Measurements from ENCODE around the gene ACER3.
"Not testable (repeated sequence)": the region's sequence is repeated elsewhere in the genome, so short reads cannot be mapped to it uniquely, and the experiment has no call there.

Gene ACER3

DNA sequence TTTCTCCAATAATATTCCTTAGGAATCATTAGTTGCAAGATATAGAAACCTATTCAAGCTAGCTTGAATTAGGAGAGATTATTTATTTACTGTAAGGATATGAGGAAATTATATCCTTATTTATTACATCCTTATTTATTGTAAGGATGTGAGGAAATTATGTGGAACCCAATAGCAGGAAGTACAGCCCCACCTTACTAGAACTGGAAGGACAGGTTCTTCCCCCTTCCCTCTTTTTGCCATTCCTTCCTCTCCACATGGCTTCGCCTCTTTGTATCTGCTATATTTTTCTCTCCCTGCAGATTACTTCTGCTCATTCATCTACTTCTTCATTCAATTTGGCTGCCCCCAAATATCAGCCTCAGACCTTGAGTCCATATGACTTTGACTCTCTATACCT is 124.0 kb downstream of the ACER3 start:
- Mint-ChIP-seq H3K4me1 (ENCODE audit: low read depth) (peaks cover 5% of the 10 kb centered on the region), H3K27me3 (no peaks in the 10 kb centered on the region), H3K9me3 (no peaks in the 10 kb centered on the region), H3K36me3 (ENCODE audit: low read depth) (peaks cover 58% of the 10 kb centered on the region), H3K4me3 (no peak overlapping the region), H3K27ac (no peak overlapping the region)
- intact Hi-C loops (cut with micrococcal nuclease) = no loop called here

DNA sequence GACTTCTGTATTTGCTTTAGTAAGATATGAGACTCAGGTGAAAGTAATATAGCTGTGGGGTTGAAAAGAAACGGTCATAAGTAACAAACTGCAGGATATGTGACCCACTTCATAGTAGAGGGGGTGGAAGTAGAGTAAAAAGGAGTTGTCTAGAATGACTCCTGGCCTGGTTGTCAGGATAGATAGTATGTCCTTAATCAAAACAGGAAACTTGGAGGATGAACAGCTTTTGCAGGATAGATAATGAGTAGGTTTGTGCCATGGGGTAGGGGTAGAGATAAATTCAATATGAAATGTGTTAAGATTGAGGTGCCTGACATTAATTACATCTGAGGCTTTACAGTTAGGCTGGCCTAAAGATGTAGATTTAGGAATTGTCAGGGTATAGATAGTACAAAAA is 126.5 kb downstream of the ACER3 start:
- Mint-ChIP-seq H3K27me3 (no peaks in the 10 kb centered on the region), H3K36me3 (ENCODE audit: low read depth) (peaks cover 76% of the 10 kb centered on the region), H3K27ac (no peak overlapping the region), H3K4me3 (no peak overlapping the region), H3K9me3 (no peaks in the 10 kb centered on the region), H3K4me1 (ENCODE audit: low read depth) (peaks cover 5% of the 10 kb centered on the region)
- intact Hi-C loops (cut with micrococcal nuclease) = no loop called here

DNA sequence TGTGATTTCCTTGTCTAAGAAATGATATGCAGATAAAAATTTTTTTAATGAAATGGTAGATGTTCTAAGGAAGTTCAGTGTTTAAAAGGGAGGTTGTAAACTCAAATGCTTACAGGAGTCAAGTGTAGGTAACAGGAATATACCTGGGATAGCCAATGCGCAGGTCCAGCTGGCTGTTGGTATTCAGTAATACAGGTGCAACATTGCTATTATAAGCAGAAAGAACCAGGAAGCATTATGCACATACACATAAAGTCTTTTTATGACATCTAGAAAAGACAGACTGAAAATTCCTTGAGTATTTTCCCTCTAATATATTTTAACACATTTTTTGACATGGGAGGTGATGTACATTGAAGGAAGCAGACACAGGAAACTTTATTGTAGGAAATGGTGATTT is 129.9 kb downstream of the ACER3 start:
- Mint-ChIP-seq H3K4me1 (ENCODE audit: low read depth) (peaks cover 5% of the 10 kb centered on the region), H3K36me3 (ENCODE audit: low read depth) (peaks cover 79% of the 10 kb centered on the region), H3K4me3 (no peak overlapping the region), H3K27ac (no peak overlapping the region), H3K27me3 (no peaks in the 10 kb centered on the region), H3K9me3 (no peaks in the 10 kb centered on the region)
- intact Hi-C loops (cut with micrococcal nuclease) = no loop called here

DNA sequence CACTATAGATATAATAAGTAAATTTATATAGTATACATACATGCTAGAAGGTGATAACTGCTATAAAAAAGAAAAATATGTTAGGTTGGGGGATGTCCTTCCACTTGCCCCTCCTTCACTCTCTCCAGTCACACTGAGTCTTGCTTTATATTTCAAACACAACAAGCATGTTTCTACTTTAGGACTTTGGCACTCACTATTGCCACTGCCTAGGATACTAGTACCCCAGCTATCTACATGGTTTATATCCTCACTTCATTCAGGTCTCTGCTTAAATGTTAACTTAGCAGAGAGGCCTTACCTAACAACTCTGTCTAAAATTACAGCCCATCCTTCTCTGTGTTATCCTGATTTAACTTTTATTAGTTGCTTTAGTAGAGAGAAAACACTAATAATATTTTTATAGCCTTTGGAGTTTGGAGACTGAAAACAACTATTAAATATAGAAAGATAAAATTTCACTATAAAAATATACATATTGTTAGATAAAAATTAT is 134.4 kb downstream of the ACER3 start:
- H3K9me3 Mint-ChIP-seq = no peaks in the 10 kb centered on the region
- H3K4me1 Mint-ChIP-seq (ENCODE audit: low read depth) = no peaks in the 10 kb centered on the region
- no peak overlapping the region for H3K4me3 Mint-ChIP-seq
- no peak overlapping the region for H3K27ac Mint-ChIP-seq
- H3K36me3 Mint-ChIP-seq (ENCODE audit: low read depth) = peaks cover 71% of the 10 kb centered on the region
- intact Hi-C loops (cut with micrococcal nuclease) = no loop called here
- no peaks in the 10 kb centered on the region for H3K27me3 Mint-ChIP-seq

DNA sequence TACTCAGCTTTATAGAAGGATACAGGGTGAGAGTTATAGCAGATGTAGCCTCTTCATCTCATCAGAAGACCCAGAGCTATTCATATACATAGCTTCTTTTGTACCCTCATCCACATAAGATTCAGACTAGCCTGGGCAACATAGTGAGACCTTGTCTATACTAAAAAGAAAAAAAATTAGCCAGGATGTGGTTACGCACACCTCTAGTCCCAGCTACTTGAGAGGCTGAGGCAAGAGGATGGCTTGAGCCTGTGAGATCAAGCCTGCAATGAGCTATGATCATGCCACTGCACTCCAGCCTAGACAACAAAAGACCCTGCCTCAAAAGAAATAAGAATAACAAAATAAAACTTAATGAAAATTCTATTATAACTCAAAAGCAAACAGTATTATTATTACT is 136.8 kb downstream of the ACER3 start:
- no peaks in the 10 kb centered on the region for H3K9me3 Mint-ChIP-seq
- H3K4me1 Mint-ChIP-seq (ENCODE audit: low read depth) = no peaks in the 10 kb centered on the region
- intact Hi-C loops (cut with micrococcal nuclease) = no loop called here
- peaks cover 72% of the 10 kb centered on the region for H3K36me3 Mint-ChIP-seq (ENCODE audit: low read depth)
- H3K27ac Mint-ChIP-seq = no peak overlapping the region
- H3K27me3 Mint-ChIP-seq = no peaks in the 10 kb centered on the region
- H3K4me3 Mint-ChIP-seq = no peak overlapping the region

DNA sequence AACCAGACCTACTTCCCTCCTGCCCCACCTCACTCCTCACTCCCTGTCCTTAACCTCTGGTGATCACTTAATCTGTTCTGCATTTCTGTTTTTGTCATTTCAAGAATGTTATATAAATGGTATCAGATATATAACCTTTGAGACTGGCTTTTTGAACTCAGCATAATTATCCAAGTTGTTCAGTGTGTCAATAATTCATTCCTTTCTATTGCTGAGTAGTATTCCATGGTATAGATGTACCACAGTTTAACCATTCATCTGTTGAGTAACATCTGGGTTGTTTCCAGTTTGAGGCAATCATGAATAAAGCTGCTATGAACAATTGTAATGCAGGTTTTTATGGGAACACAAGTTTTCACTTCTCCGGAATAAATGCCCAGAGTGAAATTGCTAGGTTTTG is 138.9 kb downstream of the ACER3 start:
- Mint-ChIP-seq H3K4me3 (no peak overlapping the region), H3K9me3 (no peaks in the 10 kb centered on the region), H3K36me3 (ENCODE audit: low read depth) (peaks cover 74% of the 10 kb centered on the region), H3K27ac (no peak overlapping the region), H3K27me3 (no peaks in the 10 kb centered on the region), H3K4me1 (ENCODE audit: low read depth) (no peaks in the 10 kb centered on the region)
- intact Hi-C loops (cut with micrococcal nuclease) = no loop called here

DNA sequence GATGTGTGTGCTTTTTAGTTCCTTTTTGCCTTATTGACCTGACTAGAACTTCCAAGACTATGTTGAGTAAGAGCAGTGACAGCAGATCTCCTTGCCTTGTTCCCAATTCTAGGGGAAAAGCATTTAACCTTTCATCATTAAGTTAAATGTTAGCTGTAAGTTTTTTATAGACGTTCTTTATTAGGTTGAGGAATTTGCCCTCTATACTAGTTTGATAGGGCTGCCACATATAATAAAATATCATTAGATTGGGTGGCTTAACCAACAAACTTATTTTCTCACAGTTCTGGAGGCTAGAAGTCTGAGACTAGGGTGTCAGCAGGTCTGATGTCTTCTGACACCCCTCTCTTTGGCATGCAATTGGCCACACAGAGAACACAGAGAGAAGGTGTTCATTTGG is 140.9 kb downstream of the ACER3 start:
- H3K9me3 Mint-ChIP-seq = no peaks in the 10 kb centered on the region
- intact Hi-C loops (cut with micrococcal nuclease) = no loop called here
- no peak overlapping the region for H3K4me3 Mint-ChIP-seq
- no peaks in the 10 kb centered on the region for H3K4me1 Mint-ChIP-seq (ENCODE audit: low read depth)
- no peak overlapping the region for H3K27ac Mint-ChIP-seq
- peaks cover 75% of the 10 kb centered on the region for H3K36me3 Mint-ChIP-seq (ENCODE audit: low read depth)
- no peaks in the 10 kb centered on the region for H3K27me3 Mint-ChIP-seq

DNA sequence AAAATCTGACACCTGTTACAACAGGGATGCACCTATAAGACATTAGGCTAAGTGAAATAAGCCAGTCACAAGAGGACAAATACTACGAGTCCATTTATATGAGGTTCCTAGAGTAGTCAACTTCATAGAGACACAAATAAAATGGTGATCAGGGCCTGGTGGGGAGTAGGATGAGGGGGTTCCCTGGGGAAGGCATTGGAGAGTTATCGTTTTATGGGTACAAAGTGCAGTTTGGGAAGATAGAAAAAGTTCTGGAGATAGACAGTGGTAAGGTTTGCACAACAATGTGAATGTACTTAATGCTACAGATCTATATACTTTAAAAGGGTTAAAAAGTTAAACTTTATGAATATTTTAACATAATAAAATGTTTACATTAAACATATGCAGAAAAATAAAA is 142.1 kb downstream of the ACER3 start:
- H3K4me1 Mint-ChIP-seq (ENCODE audit: low read depth) = no peaks in the 10 kb centered on the region
- H3K27ac Mint-ChIP-seq = no peak overlapping the region
- peaks cover 78% of the 10 kb centered on the region for H3K36me3 Mint-ChIP-seq (ENCODE audit: low read depth)
- intact Hi-C loops (cut with micrococcal nuclease) = no loop called here
- no peaks in the 10 kb centered on the region for H3K27me3 Mint-ChIP-seq
- H3K4me3 Mint-ChIP-seq = no peak overlapping the region
- H3K9me3 Mint-ChIP-seq = no peaks in the 10 kb centered on the region

DNA sequence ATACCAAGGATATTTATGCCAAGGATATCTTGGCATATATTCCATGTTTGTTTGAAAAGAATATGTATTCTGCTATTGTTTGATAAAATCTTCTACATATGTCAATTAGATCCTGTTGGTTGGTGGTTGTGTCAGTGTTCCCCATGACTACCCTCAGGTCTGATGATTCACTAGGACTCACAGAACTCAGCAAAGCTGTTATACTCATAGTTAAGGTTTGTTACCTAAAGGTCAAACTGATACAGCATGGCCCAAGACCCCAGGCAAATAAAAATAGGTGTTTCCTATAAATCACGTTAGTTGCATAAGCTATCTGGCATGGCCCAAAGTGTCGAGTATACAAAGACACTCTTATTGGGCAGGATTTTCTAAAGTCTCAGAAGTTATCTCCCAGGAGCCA is 143.2 kb downstream of the ACER3 start:
- peaks cover 78% of the 10 kb centered on the region for H3K36me3 Mint-ChIP-seq (ENCODE audit: low read depth)
- H3K4me1 Mint-ChIP-seq (ENCODE audit: low read depth) = no peaks in the 10 kb centered on the region
- intact Hi-C loops (cut with micrococcal nuclease) = no loop called here
- no peaks in the 10 kb centered on the region for H3K27me3 Mint-ChIP-seq
- H3K4me3 Mint-ChIP-seq = no peak overlapping the region
- H3K9me3 Mint-ChIP-seq = no peaks in the 10 kb centered on the region
- H3K27ac Mint-ChIP-seq = no peak overlapping the region

DNA sequence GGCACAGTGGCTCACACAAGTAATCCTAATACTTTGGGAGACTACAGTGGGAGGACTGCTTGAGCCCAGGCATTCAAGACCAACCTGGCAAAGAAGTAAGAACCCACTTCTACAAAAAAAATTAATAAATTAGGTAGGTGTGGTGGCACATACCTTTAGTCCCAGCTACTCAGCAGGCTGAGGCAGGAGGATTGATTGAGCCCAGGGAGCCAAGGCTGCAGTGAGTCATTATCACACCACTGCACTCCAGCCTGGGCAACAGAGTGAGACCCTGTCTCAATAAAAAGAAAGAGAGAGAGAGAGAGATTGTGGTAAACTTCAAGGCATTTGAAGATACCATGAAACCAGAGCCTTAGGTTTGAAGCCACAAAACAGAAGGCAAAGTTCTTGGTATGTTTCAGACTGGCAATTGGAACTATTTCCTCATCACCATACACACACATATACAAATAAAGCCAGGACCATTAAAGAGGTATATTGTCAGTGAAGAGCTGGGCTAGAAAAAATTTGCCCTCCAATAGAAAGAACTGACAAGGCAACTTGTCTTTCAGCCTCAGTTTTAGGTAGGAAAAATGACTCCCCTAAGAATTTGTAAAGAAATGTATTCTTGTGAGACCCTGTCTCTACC is 148.9 kb downstream of the ACER3 start:
- Mint-ChIP-seq H3K27me3 (no peaks in the 10 kb centered on the region), H3K4me3 (no peak overlapping the region), H3K9me3 (no peaks in the 10 kb centered on the region), H3K36me3 (ENCODE audit: low read depth) (peaks cover 68% of the 10 kb centered on the region), H3K4me1 (ENCODE audit: low read depth) (no peaks in the 10 kb centered on the region), H3K27ac (no peak overlapping the region)
- intact Hi-C loops (cut with micrococcal nuclease) = no loop called here

DNA sequence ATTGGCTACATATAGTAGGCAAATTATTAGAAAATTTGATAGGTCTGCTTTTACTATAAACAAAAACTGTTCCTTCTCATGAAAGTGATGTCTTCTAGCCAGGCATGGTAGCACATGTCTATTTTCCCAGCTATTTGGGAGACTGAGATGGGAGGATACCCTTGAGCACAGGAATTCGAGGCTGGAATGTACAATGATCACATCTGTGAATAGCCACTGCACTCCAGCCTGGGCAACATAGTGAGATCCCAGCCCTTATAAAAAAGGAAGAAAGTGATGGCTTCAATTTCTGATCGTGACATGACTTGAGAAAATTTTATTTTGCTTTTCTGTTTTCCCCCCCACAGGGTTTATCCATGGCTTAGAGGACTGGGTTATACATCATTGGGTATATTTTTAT is 154.0 kb downstream of the ACER3 start:
- Mint-ChIP-seq H3K4me1 (ENCODE audit: low read depth) (no peaks in the 10 kb centered on the region), H3K27ac (no peak overlapping the region), H3K27me3 (no peaks in the 10 kb centered on the region), H3K36me3 (ENCODE audit: low read depth) (peaks cover 70% of the 10 kb centered on the region), H3K4me3 (no peak overlapping the region), H3K9me3 (no peaks in the 10 kb centered on the region)
- intact Hi-C loops (cut with micrococcal nuclease) = no loop called here

DNA sequence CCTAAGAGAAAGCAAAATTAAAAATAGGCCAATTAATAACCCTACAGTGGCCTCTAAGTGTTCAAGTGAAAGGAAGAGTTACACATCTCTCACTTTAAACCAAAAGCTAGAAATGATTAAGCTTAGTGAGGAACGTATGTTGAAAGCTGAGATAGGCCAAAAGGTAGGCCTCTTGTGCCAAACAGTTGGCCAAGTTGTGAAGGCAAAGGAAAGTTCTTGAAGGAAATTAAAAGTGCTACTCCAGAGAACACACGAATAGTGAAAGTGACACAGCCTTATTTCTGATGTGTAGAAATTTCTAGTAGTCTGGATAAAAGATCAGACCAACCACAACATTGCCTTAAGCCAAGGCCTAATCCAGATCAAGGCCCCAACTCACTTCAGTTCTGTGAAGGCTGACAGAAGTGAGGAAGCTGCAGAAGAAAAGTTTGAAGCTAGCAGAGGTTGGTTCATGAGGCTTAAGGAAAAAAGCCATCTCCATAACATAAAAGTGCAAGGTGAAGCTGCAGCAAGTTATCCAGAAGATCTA is 157.7 kb downstream of the ACER3 start:
- H3K4me1 Mint-ChIP-seq (ENCODE audit: low read depth); H3K27ac Mint-ChIP-seq; H3K27me3 Mint-ChIP-seq; intact Hi-C loops (cut with micrococcal nuclease); H3K4me3 Mint-ChIP-seq; H3K9me3 Mint-ChIP-seq: not testable (repeated sequence)
- peaks cover 76% of the 10 kb centered on the region for H3K36me3 Mint-ChIP-seq (ENCODE audit: low read depth)

DNA sequence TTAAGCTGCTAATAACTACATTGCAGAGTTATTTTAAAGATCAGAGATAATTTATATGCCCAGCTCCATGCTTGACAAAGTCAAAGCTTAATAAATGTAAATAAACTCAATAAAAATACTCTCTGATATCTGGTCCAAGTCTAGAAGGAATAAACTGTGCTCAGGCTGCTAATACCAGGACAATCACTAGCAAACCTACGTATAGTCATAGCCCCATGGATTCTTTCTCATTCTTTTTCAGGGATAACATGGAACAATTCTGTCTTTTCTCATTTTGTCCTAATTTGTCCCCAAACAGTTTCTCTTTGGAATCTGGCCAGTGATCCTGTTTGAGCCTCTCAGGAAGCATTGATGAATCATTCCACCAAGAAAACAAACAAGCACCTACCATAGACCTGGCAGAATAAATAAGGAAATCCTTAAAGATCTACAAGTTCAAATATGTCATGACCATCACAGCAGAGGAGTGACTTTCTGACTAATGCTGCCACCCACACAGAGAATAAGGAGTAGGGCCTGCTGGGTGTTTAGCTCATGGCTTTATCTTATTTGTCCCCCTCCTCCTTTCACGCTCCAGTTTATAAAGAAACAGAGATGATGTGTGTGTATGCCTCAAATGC is 159.4 kb downstream of the ACER3 start:
- Mint-ChIP-seq H3K36me3 (ENCODE audit: low read depth) (peaks cover 66% of the 10 kb centered on the region), H3K4me1 (ENCODE audit: low read depth) (no peaks in the 10 kb centered on the region), H3K4me3 (no peak overlapping the region), H3K27ac (no peak overlapping the region), H3K9me3 (no peaks in the 10 kb centered on the region), H3K27me3 (no peaks in the 10 kb centered on the region)
- intact Hi-C loops (cut with micrococcal nuclease) = no loop called here

DNA sequence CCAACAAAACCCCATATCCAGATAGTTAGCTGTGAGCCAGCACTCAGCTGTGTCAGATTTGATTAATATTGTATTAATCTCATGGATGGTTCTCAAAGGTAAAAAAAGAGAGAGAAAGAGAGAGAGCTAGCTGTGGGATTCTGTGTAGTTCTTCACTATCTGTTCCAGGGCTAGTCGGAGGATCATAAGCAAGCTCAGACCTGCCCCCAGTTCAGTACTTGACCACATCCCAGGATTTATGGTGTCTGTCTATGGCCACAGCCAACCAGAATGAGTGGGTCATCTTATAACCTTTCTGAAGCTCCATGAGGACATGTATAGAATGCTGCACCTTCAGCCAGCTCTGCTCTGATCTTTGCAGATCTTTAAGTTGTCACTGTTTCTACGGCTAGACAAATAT is 160.0 kb downstream of the ACER3 start:
- no peaks in the 10 kb centered on the region for H3K9me3 Mint-ChIP-seq
- no peaks in the 10 kb centered on the region for H3K27me3 Mint-ChIP-seq
- intact Hi-C loops (cut with micrococcal nuclease) = no loop called here
- H3K4me3 Mint-ChIP-seq = no peak overlapping the region
- H3K36me3 Mint-ChIP-seq (ENCODE audit: low read depth) = peaks cover 62% of the 10 kb centered on the region
- H3K4me1 Mint-ChIP-seq (ENCODE audit: low read depth) = no peaks in the 10 kb centered on the region
- no peak overlapping the region for H3K27ac Mint-ChIP-seq

DNA sequence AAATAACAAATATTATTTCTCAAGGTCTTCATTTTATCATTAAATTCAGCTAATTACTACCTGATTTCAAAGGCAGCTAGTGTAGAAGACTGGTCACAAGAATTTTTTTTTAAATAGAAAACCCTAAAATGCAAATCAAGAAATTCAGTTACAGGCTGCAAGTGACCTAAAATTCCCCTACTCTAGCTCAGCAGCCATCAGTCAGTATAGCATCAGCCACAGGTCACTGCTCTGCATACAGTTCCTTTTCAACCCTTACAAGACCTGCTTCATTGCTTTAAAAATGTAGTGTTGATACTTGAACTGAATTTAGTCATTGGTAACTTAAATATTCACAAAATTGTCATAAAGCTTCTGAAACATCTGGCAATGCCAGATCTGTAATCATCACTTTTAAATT is 164.0 kb downstream of the ACER3 start:
- H3K4me3 Mint-ChIP-seq = no peak overlapping the region
- no peaks in the 10 kb centered on the region for H3K9me3 Mint-ChIP-seq

More for the DNA sequence above, 164.0 kb downstream of the ACER3 start:
- no peak overlapping the region for H3K27ac Mint-ChIP-seq
- H3K36me3 Mint-ChIP-seq (ENCODE audit: low read depth) = peaks cover 24% of the 10 kb centered on the region
- no peaks in the 10 kb centered on the region for H3K4me1 Mint-ChIP-seq (ENCODE audit: low read depth)
- peaks cover 1% of the 10 kb centered on the region for H3K27me3 Mint-ChIP-seq
- intact Hi-C loops (cut with micrococcal nuclease) = no loop called here

Measured in dendritic cell treated with granulocyte-macrophage colony-stimulating factor and Interleukin-4, amounts not matched to agents 40 ng/mL and 50 ng/mL, for 4 days (primary cell).